ENCODE data around the gene LRTM2.

GRCh38 chr12:1819050-1819449, 1.3 kb upstream of the LRTM2 start:
- TF ChIP-seq POLR2A (IDR thresholded peaks at IDR 0.05), result no peak
- TF ChIP-seq, protein P1, sequence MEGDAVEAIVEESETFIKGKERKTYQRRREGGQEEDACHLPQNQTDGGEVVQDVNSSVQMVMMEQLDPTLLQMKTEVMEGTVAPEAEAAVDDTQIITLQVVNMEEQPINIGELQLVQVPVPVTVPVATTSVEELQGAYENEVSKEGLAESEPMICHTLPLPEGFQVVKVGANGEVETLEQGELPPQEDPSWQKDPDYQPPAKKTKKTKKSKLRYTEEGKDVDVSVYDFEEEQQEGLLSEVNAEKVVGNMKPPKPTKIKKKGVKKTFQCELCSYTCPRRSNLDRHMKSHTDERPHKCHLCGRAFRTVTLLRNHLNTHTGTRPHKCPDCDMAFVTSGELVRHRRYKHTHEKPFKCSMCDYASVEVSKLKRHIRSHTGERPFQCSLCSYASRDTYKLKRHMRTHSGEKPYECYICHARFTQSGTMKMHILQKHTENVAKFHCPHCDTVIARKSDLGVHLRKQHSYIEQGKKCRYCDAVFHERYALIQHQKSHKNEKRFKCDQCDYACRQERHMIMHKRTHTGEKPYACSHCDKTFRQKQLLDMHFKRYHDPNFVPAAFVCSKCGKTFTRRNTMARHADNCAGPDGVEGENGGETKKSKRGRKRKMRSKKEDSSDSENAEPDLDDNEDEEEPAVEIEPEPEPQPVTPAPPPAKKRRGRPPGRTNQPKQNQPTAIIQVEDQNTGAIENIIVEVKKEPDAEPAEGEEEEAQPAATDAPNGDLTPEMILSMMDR (IDR thresholded peaks at IDR 0.05), result no peak
